Prostate gland (tissue), 2 donors: ENCODE results near the gene PPP1R14C. TPM values are rescaled to one million over a fixed set of nuclear protein-coding genes. Genes with fewer than 3 reads are reported as not detected.

Experiments used
- DNase-seq: peaks from one replicate; pipeline ENCODE4 v3.0.0-alpha.2; 2019; ENCODE audit warnings: low spot score
- H3K27ac ChIP-seq, 2 donors: fragments of 200-600 bp; sonication (generic); 2 replicates each; pipeline ENCODE4 v1.5.1; 2017 to 2019
- H3K27me3 ChIP-seq: fragments of 200-600 bp; sonication (generic); replicated peaks from 2 replicates; pipeline ENCODE4 v1.5.1; 2019; ENCODE audit not compliant: insufficient read depth
- H3K36me3 ChIP-seq, 2 donors: fragments of 200-600 bp; sonication (generic); 1 replicate in 1 of 2; 2 replicates in 1 of 2; pipeline versions ENCODE4 v1.5.1 to v1.8.1; 2017 to 2019
- H3K4me1 ChIP-seq: fragments of 200-600 bp; sonication (generic); replicated peaks from 2 replicates; pipeline ENCODE4 v1.5.1; 2019
- H3K4me3 ChIP-seq, 2 donors: fragments of 200-600 bp; sonication (generic); 2 replicates each; pipeline ENCODE4 v1.5.1; 2017 to 2019
- H3K9me3 ChIP-seq: fragments of 200-600 bp; sonication (generic); 2 replicates; pipeline ENCODE4 v1.5.1; 2017
- POLR2A ChIP-seq: fragments of 450-650 bp; IDR thresholded peaks from one replicate; pipeline ENCODE4 v1.6.1; 2016; ENCODE audit warnings: antibody characterized with exemption, mild to moderate bottlenecking
- POLR2AphosphoS5 ChIP-seq: sonication (generic); formaldehyde crosslinking; IDR thresholded peaks from one replicate; pipeline ENCODE4 v1.6.1; 2017; ENCODE audit warnings: antibody characterized with exemption
- WGBS: methylation state at CpG from one replicate; pipeline ENCODE4 v1.1.5; 2018; 5-methylcytosine and 5-hydroxymethylcytosine counted together
- intact Hi-C: fragments of 100-400 bp; cut with DNase I; formaldehyde crosslinking; loops from one replicate; pipeline ENCODE4 v1.14.2; 2022
- total RNA-seq, 2 donors: library from RNA; depleted of rRNA; stranded (reverse); fragments of >200 nt; gene quantifications; one replicate each; pipeline ENCODE4 v1.1.0, GENCODE V29; 2016
- TF ChIP-seq, protein P1 (sequence below), 4 experiments: fragments of 200-600 bp in 2 of 4; fragments of 450-650 bp in 2 of 4; sonication (generic) in 2 of 4; IDR thresholded peaks; 1 replicate in 3 of 4; 2 replicates in 1 of 4; pipeline ENCODE4 v1.5.1; 2016 to 2019; ENCODE audit warnings: antibody characterized with exemption in 4 of 4, mild to moderate bottlenecking in 2 of 4, moderate library complexity in 2 of 4

PPP1R14C gene
- total RNA-seq, 2 donors from 2014 or later: 3.4 to 14.8 TPM

DNA sequence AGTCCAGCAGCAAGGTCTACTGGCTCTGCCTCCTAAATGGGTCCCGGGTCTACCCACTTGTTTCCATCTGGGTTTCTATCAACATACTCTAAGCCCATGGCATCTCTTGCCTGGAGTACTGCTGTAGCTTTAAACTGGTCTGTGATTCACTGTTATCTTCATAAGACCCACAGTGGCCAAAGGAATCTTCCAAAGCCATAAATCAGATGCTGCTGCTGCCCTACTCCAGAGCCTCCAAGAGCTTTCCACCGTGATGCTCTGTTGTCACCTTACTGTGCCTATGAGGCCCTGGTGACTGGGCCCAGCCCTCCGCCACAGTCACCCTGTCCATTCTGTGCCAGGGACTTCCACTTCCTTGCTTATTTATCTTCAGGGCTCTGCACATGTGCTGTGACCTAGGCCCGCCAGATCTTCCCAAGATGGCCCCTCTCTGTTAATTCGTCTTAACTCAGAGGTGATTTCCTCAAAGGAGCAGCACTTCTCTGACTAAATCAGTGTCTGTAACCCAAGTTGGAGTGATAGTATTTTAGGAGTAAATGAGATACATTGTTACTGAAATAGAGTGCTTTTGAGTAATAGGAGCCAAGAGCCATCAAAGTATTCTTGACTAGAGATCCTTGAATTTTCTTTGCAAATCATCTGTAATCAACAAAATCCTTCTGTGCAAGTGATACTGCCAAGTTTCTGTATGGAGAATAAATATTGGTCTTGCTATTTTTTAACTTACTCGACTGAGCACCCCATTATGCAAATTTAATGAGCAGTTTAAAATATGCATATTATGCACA is 102.5 kb downstream of the PPP1R14C start:
- intact Hi-C loops: no loop called here
- DNase-seq: no peak
- no peaks in the 10 kb centered on the region for H3K4me1 ChIP-seq
- H3K27ac ChIP-seq: no peak overlapping the region
- WGBS: 81% methylated on average over 6 of the region's 6 CpGs
- TF ChIP-seq POLR2AphosphoS5: no peak
- no peak for TF ChIP-seq POLR2A
- TF ChIP-seq, protein P1, sequence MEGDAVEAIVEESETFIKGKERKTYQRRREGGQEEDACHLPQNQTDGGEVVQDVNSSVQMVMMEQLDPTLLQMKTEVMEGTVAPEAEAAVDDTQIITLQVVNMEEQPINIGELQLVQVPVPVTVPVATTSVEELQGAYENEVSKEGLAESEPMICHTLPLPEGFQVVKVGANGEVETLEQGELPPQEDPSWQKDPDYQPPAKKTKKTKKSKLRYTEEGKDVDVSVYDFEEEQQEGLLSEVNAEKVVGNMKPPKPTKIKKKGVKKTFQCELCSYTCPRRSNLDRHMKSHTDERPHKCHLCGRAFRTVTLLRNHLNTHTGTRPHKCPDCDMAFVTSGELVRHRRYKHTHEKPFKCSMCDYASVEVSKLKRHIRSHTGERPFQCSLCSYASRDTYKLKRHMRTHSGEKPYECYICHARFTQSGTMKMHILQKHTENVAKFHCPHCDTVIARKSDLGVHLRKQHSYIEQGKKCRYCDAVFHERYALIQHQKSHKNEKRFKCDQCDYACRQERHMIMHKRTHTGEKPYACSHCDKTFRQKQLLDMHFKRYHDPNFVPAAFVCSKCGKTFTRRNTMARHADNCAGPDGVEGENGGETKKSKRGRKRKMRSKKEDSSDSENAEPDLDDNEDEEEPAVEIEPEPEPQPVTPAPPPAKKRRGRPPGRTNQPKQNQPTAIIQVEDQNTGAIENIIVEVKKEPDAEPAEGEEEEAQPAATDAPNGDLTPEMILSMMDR (IDR thresholded peaks at IDR 0.05): no peak
- no peaks in the 10 kb centered on the region for H3K36me3 ChIP-seq
- H3K27me3 ChIP-seq: no peaks in the 10 kb centered on the region
- H3K9me3 ChIP-seq: no peaks in the 10 kb centered on the region
- H3K4me3 ChIP-seq: no peak overlapping the region

GRCh38 chr6:150247803-150248202 is 105.0 kb downstream of the PPP1R14C start:
- no peaks in the 10 kb centered on the region for H3K4me1 ChIP-seq
- H3K9me3 ChIP-seq: no peaks in the 10 kb centered on the region
- intact Hi-C loops: no loop called here
- H3K4me3 ChIP-seq: no peak overlapping the region
- WGBS: 96% methylated on average over 2 of the region's 2 CpGs
- TF ChIP-seq POLR2A: no peak
- TF ChIP-seq POLR2AphosphoS5: no peak
- TF ChIP-seq, protein P1 (IDR thresholded peaks at IDR 0.05): no peak
- no peak for DNase-seq
- H3K27ac ChIP-seq: no peak overlapping the region
- no peaks in the 10 kb centered on the region for H3K27me3 ChIP-seq
- H3K36me3 ChIP-seq: no peaks in the 10 kb centered on the region

- TF ChIP-seq POLR2A: no peak
- TF ChIP-seq, protein P1 (IDR thresholded peaks at IDR 0.05): no peak
- TF ChIP-seq POLR2AphosphoS5: no peak
- no peaks in the 10 kb centered on the region for H3K36me3 ChIP-seq
- H3K4me1 ChIP-seq: no peaks in the 10 kb centered on the region
- H3K27ac ChIP-seq: no peak overlapping the region
- H3K27me3 ChIP-seq: no peaks in the 10 kb centered on the region
- H3K9me3 ChIP-seq: no peaks in the 10 kb centered on the region
- DNase-seq: no peak
- intact Hi-C loops: no loop called here
- H3K4me3 ChIP-seq: no peak overlapping the region
- WGBS: 80% methylated on average over 1 of the region's 1 CpG
Observed at GRCh38 chr6:150248300-150248699, 105.5 kb downstream of the PPP1R14C start.

DNA sequence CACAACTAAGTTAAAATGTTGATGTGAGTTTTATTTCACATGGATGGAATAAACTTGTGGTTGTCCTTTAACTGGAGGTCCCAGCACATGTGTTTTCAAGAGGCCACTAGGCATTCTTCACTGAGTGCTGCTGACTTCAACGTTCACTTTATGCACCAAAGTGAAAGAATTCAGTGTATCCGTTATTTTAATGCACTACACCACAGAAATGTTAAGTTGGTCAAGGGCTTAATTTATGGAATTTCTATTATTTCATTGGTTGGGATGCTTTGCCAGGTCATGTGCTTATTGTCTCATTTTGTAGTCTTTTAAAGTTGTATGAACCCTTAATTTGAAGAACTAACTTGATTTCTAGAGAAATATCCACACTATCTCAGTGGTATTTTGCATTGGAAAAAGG is 106.4 kb downstream of the PPP1R14C start:
- Histone ChIP-seq H3K4me3 (no peak overlapping the region), H3K36me3 (no peaks in the 10 kb centered on the region), H3K27me3 (no peaks in the 10 kb centered on the region), H3K9me3 (no peaks in the 10 kb centered on the region), H3K27ac (no peak overlapping the region), H3K4me1 (no peaks in the 10 kb centered on the region)
- 93% methylated on average over 2 of the region's 2 CpGs for WGBS
- TF ChIP-seq POLR2AphosphoS5: no peak
- DNase-seq: no peak
- intact Hi-C loops: no loop called here

- WGBS: 27% methylated on average over 4 of the region's 4 CpGs
- intact Hi-C loops: no loop called here
- Histone ChIP-seq H3K4me1 (no peaks in the 10 kb centered on the region), H3K9me3 (no peaks in the 10 kb centered on the region), H3K36me3 (no peaks in the 10 kb centered on the region), H3K27me3 (no peaks in the 10 kb centered on the region), H3K4me3 (no peak overlapping the region), H3K27ac (peak overlapping the region; percentile 15 to 38)
- DNase-seq: peak; percentile 81
- TF ChIP-seq POLR2AphosphoS5: peak; percentile 62
- no peak for TF ChIP-seq POLR2A
- TF ChIP-seq, protein P1 (IDR thresholded peaks at IDR 0.05): no peak
Observed at GRCh38 chr6:150250826-150251225, 108.0 kb downstream of the PPP1R14C start.
